GM18511 (cell line): ENCODE results near the gene PDIK1L.
A peak's percentile ranks its signal among the peaks of the same experiment; 100 is the strongest.

ENCODE experiments used
- ATAC-seq: cut with Tn5 transposase; IDR thresholded peaks from one replicate; pipeline ENCODE4 v1.9.1; 2021; ENCODE audit warnings: mild to moderate bottlenecking, moderate library complexity; ENCODE audit not compliant: unreplicated experiment

The PDIK1L gene

GRCh38 chr1:26169198-26169554, 57.6 kb downstream of the PDIK1L start:
- no peak for ATAC-seq

- ATAC-seq, result peak; percentile 94
Measured at GRCh38 chr1:26169669-26170471, 58.2 kb downstream of the PDIK1L start, which contains the start of gene ZNF593. Gene ZNF593 (plus strand): TSS chr1:26169908. CDS start chr1:26169984, 76 bp downstream.

GRCh38 chr1:26170472-26170821, 58.8 kb downstream of the PDIK1L start:
- ATAC-seq, result no peak

- no peak for ATAC-seq
Measured at GRCh38 chr1:26171084-26172072, 59.8 kb downstream of the PDIK1L start, which contains the start of gene ZNF593OS. Gene ZNF593OS (minus strand): TSS chr1:26171832. CDS start chr1:26171661, 171 bp downstream.
